Endothelial cell of coronary artery (primary cell): ENCODE measurements around the gene HBS1L. TPM values are rescaled to one million over a fixed set of nuclear protein-coding genes. Genes with fewer than 3 reads are reported as not detected.

ENCODE experiments used
- total RNA-seq: library from RNA; depleted of rRNA; stranded (reverse); fragments of >200 nt; gene quantifications from 2 replicates; pipeline ENCODE4 v1.2.3, GENCODE V29; 2014

Gene HBS1L
- 123 and 133 TPM in 2 replicates for total RNA-seq

GRCh38 chr6:135054569-135055498, at the start of gene HBS1L:
Gene HBS1L, minus strand, starts transcription at chr6:135054822. Its CDS starts 131 bp downstream, at chr6:135054691.

GRCh38 chr6:134949927-134950326, 104.7 kb downstream of the HBS1L start, which contains the start of gene ALDH8A1:
Gene ALDH8A1, minus strand, starts transcription at chr6:134950101. Its CDS starts 48 bp downstream, at chr6:134950053.

Other genes starting within 250 kb of the HBS1L start
- gene ALDH8A1, start 104.7 kb downstream of the HBS1L start, total RNA-seq, result 0.18 and 0.38 TPM in 2 replicates
- 0.09 and 0.19 TPM in 2 replicates for gene MYB, start 126.5 kb upstream of the HBS1L start, total RNA-seq